ENCODE results near the gene YBX3.

GRCh38 chr12:10759657-10760056 is 36.5 kb upstream of the YBX3 start:
- TF ChIP-seq CREB5 (CRISPR knock-in tag; IDR thresholded peaks at IDR 0.05; ENCODE audit: low read depth) = no peak
- no peak for TF ChIP-seq ZFP3 (CRISPR knock-in tag; IDR thresholded peaks at IDR 0.05)
